SK-N-SH treated with all-trans-retinoic acid at 6 μM for 48 hours (cell line): ENCODE results near the gene LRRC4C.

ENCODE experiments used
- ATAC-seq: fragments of 200-7000 bp; cut with Tn5 transposase; 3 replicates; pipeline ENCODE4 v1.9.1; 2020; ENCODE audit warnings: mild to moderate bottlenecking, moderate library complexity
- ARNTL ChIP-seq: fragments of 450-650 bp; formaldehyde crosslinking; IDR thresholded peaks from 2 replicates; pipeline ENCODE4 v1.5.0; 2020; ENCODE audit warnings: low read depth, mild to moderate bottlenecking, moderate library complexity, borderline replicate concordance
- BACH2 ChIP-seq: fragments of 250-450 bp; sonication (Bioruptor Pico); IDR thresholded peaks from 2 replicates; pipeline ENCODE4 v1.9.0; 2021; ENCODE audit warnings: mild to moderate bottlenecking, borderline replicate concordance
- CSDC2 ChIP-seq: fragments of 250-450 bp; sonication (Bioruptor Pico); IDR thresholded peaks from 2 replicates; pipeline ENCODE4 v1.5.0; 2020; ENCODE audit warnings: mild to moderate bottlenecking, moderate library complexity
- CSRNP3 ChIP-seq: fragments of 250-450 bp; sonication (Bioruptor Pico); IDR thresholded peaks from 2 replicates; pipeline ENCODE4 v1.5.1; 2021; ENCODE audit warnings: mild to moderate bottlenecking, moderate library complexity
- ESRRG ChIP-seq: fragments of 250-450 bp; sonication (Bioruptor Pico); IDR thresholded peaks from 2 replicates; pipeline ENCODE4 v1.6.1; 2021; ENCODE audit warnings: mild to moderate bottlenecking
- ISL1 ChIP-seq: fragments of 250-450 bp; sonication (Bioruptor Pico); IDR thresholded peaks from 2 replicates; pipeline ENCODE4 v2.1.2; 2022; ENCODE audit warnings: mild to moderate bottlenecking, moderate library complexity
- OSR1 ChIP-seq: fragments of 250-450 bp; sonication (Bioruptor Pico); IDR thresholded peaks from 2 replicates; pipeline ENCODE4 v1.8.0; 2022; ENCODE audit warnings: moderate library complexity, mild to moderate bottlenecking, inconsistent platforms
- PATZ1 ChIP-seq: fragments of 250-450 bp; sonication (Bioruptor Pico); IDR thresholded peaks from 2 replicates; pipeline ENCODE4 v1.8.0; 2020; ENCODE audit warnings: mild to moderate bottlenecking, moderate library complexity, borderline replicate concordance
- POU6F1 ChIP-seq: fragments of 250-450 bp; sonication (Bioruptor Pico); IDR thresholded peaks from 2 replicates; pipeline ENCODE4 v1.8.0; 2021; ENCODE audit warnings: low read depth, mild to moderate bottlenecking, moderate library complexity, borderline replicate concordance
- PPARA ChIP-seq: fragments of 250-450 bp; sonication (Bioruptor Pico); IDR thresholded peaks from 2 replicates; pipeline ENCODE4 v1.5.0; 2020; ENCODE audit warnings: mild to moderate bottlenecking, borderline replicate concordance
- RARB ChIP-seq: fragments of 250-450 bp; sonication (Bioruptor Pico); IDR thresholded peaks from 2 replicates; pipeline ENCODE4 v1.8.0; 2021; ENCODE audit warnings: mild to moderate bottlenecking, moderate library complexity
- SNAI2 ChIP-seq: fragments of 250-450 bp; sonication (Bioruptor Pico); IDR thresholded peaks from 2 replicates; pipeline ENCODE4 v1.5.0; 2020; ENCODE audit warnings: mild to moderate bottlenecking, moderate library complexity
- TCF4 ChIP-seq: fragments of 250-450 bp; sonication (Bioruptor Pico); IDR thresholded peaks from 2 replicates; pipeline ENCODE4 v1.8.0; 2021; ENCODE audit warnings: mild to moderate bottlenecking, moderate library complexity, borderline replicate concordance
- TOX ChIP-seq: fragments of 250-450 bp; sonication (Bioruptor Pico); IDR thresholded peaks from 2 replicates; pipeline ENCODE4 v1.8.0; 2021; ENCODE audit warnings: mild to moderate bottlenecking, moderate library complexity, borderline replicate concordance
- TSHZ2 ChIP-seq: fragments of 250-450 bp; sonication (Bioruptor Pico); IDR thresholded peaks from 2 replicates; pipeline ENCODE4 v1.5.0; 2020; ENCODE audit warnings: mild to moderate bottlenecking, moderate library complexity
- ZC3H10 ChIP-seq: fragments of 250-450 bp; sonication (Bioruptor Pico); IDR thresholded peaks from 2 replicates; pipeline ENCODE4 v1.5.1; 2021; ENCODE audit warnings: mild to moderate bottlenecking, moderate library complexity
- ZFP3 ChIP-seq: fragments of 250-450 bp; sonication (Bioruptor Pico); IDR thresholded peaks from 2 replicates; pipeline ENCODE4 v1.5.0; 2020; ENCODE audit warnings: mild to moderate bottlenecking, moderate library complexity
- ZFP30 ChIP-seq: fragments of 450-650 bp; formaldehyde crosslinking; IDR thresholded peaks from 2 replicates; pipeline ENCODE4 v1.5.0; 2022; ENCODE audit warnings: mild to moderate bottlenecking, moderate library complexity
- ZNF565 ChIP-seq: fragments of 450-650 bp; formaldehyde crosslinking; conservative IDR thresholded peaks from 2 replicates; pipeline ENCODE4 v1.5.0; 2020; ENCODE audit warnings: low read depth, mild to moderate bottlenecking, moderate library complexity
- ZNF70 ChIP-seq: fragments of 450-650 bp; formaldehyde crosslinking; IDR thresholded peaks from 2 replicates; pipeline ENCODE4 v1.5.0; 2020; ENCODE audit warnings: mild to moderate bottlenecking, moderate library complexity
- ZNF8 ChIP-seq: fragments of 450-650 bp; formaldehyde crosslinking; IDR thresholded peaks from 2 replicates; pipeline ENCODE4 v1.5.0; 2020; ENCODE audit warnings: mild to moderate bottlenecking, moderate library complexity

LRRC4C gene

GRCh38 chr11:40514124-40514523 is 945.3 kb downstream of the LRRC4C start:
- no peak for TF ChIP-seq TSHZ2 (CRISPR knock-in tag)
- TF ChIP-seq BACH2 (CRISPR knock-in tag): no peak
- no peak for TF ChIP-seq ZFP30 (CRISPR knock-in tag)
- TF ChIP-seq ZC3H10 (CRISPR knock-in tag): no peak
- no peak for TF ChIP-seq ZNF8
- no peak for TF ChIP-seq ISL1 (CRISPR knock-in tag)
- TF ChIP-seq CSDC2 (CRISPR knock-in tag): no peak
- TF ChIP-seq ESRRG (CRISPR knock-in tag): no peak
- no peak for TF ChIP-seq ZNF70
- no peak for TF ChIP-seq OSR1 (CRISPR knock-in tag)
- TF ChIP-seq ZFP3 (CRISPR knock-in tag): no peak
- no peak for ATAC-seq

- ATAC-seq: no peak
- TF ChIP-seq ZNF565 (CRISPR knock-in tag) (no peak), CSRNP3 (CRISPR knock-in tag) (no peak), SNAI2 (CRISPR knock-in tag) (no peak), ZFP30 (CRISPR knock-in tag) (no peak), BACH2 (CRISPR knock-in tag) (no peak)
These were observed 946.2 kb downstream of the LRRC4C start for GRCh38 chr11:40513281-40513680.

GRCh38 chr11:40508303-40508702 is 951.1 kb downstream of the LRRC4C start:
- no peak for ATAC-seq
- no peak for TF ChIP-seq SNAI2 (CRISPR knock-in tag)
- TF ChIP-seq ZNF70: no peak
- TF ChIP-seq ISL1 (CRISPR knock-in tag): no peak
- TF ChIP-seq ZC3H10 (CRISPR knock-in tag): no peak
- TF ChIP-seq RARB (CRISPR knock-in tag): no peak
- TF ChIP-seq PPARA: no peak
- no peak for TF ChIP-seq ZNF8
- no peak for TF ChIP-seq ARNTL
- no peak for TF ChIP-seq OSR1 (CRISPR knock-in tag)
- no peak for TF ChIP-seq TOX (CRISPR knock-in tag)
- no peak for TF ChIP-seq TSHZ2 (CRISPR knock-in tag)
- TF ChIP-seq, all 23 proteins: peak for 0

GRCh38 chr11:40506226-40506625 is 953.2 kb downstream of the LRRC4C start:
- no peak for TF ChIP-seq CSDC2 (CRISPR knock-in tag)
- TF ChIP-seq POU6F1: no peak
- no peak for TF ChIP-seq ZC3H10 (CRISPR knock-in tag)
- no peak for TF ChIP-seq ZFP3 (CRISPR knock-in tag)
- TF ChIP-seq ISL1 (CRISPR knock-in tag): no peak
- no peak for TF ChIP-seq TCF4
- no peak for TF ChIP-seq SNAI2 (CRISPR knock-in tag)
- no peak for TF ChIP-seq PATZ1 (CRISPR knock-in tag)
- TF ChIP-seq CSRNP3 (CRISPR knock-in tag): no peak
- no peak for TF ChIP-seq TOX (CRISPR knock-in tag)
- no peak for TF ChIP-seq ESRRG (CRISPR knock-in tag)
- TF ChIP-seq ARNTL: no peak
- no peak for ATAC-seq
